GM18873 (cell line): ENCODE results near the gene TIMM17A.
"Not testable (repeated sequence)": the region's sequence is repeated elsewhere in the genome, so short reads cannot be mapped to it uniquely, and the experiment has no call there.

Experiments used
- ATAC-seq: cut with Tn5 transposase; IDR thresholded peaks from one replicate; pipeline ENCODE4 v1.9.1; 2021; ENCODE audit warnings: mild to moderate bottlenecking, moderate library complexity, moderate number of reproducible peaks; ENCODE audit not compliant: unreplicated experiment, low FRiP score

Gene TIMM17A

DNA sequence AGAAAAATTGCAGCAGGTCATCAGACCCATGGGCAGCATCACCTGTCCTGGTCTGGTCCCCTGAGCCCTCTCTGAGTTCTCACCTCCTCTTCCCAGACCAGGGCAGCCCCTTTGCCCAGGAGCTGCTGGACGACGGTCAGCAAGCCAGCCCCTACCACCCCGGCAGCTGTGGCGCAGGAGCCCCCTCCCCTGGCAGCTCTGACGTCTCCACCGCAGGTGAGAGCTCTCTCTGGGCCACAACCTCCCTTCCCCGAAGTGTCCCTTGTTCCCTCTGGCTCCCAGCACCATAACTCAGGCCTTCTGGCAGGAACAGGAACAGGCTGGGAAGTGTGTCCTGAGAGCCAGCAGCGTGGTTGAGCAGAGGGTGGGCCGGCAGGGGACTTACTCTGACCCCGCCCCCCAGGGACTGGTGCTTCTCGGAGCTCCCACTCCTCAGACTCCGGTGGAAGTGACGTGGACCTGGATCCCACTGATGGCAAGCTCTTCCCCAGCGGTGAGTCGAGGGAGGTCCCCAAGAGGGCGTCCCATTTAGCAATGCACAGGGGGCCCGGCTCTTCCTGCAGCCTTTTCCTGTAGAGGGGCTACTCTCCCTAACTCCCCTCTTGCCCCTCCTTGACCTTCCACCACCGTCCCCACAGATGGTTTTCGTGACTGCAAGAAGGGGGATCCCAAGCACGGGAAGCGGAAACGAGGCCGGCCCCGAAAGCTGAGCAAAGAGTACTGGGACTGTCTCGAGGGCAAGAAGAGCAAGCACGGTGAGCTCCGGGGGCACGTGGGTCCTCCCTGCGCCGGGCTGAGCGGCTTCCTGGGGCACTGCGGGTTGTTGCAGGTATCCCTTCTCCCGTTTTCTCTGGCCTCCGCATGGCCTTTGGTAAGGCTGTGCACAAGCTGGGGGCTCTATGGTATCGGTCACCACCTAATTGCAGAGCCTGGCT, 57.5 kb downstream of the TIMM17A start:
- ATAC-seq: no peak

DNA sequence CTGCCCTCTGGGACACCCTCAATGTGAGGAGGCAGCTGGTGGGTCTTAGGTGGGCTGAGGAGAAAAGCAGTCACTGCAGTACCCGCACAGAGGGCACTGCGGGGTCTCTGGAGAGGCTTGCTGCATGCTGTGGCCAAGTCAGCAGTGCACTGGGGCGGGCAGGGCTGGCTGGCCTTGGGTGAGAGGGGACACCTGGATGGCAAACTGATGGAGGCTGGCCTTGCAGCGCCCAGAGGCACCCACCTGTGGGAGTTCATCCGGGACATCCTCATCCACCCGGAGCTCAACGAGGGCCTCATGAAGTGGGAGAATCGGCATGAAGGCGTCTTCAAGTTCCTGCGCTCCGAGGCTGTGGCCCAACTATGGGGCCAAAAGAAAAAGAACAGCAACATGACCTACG, 58.3 kb downstream of the TIMM17A start:
- no peak for ATAC-seq

DNA sequence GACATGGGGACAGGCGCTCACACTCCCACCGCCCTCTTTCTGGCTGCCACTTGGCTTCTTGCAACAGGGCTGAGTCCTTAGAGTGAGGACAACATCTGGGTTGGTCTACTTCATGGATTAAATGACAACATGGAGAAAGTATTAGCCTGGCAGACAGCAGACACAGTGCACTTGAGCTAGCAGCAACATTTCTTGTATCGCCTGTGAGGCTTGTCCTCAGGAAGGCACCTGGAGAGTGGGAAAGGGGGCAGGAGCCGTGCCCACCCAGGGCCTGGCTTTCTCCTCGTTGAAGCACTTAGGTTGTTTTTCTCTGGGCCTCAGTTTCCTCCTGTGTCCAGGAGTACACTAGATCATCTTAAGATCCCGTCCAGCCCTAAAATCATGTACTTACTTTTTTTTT, 58.8 kb downstream of the TIMM17A start:
- no peak for ATAC-seq

GRCh38 chr1:202014915-202015661, 59.8 kb downstream of the TIMM17A start:
- ATAC-seq: no peak

GRCh38 chr1:202015662-202015937, 60.3 kb downstream of the TIMM17A start:
- no peak for ATAC-seq

GRCh38 chr1:202016022-202016810, 60.9 kb downstream of the TIMM17A start:
- ATAC-seq: no peak

DNA sequence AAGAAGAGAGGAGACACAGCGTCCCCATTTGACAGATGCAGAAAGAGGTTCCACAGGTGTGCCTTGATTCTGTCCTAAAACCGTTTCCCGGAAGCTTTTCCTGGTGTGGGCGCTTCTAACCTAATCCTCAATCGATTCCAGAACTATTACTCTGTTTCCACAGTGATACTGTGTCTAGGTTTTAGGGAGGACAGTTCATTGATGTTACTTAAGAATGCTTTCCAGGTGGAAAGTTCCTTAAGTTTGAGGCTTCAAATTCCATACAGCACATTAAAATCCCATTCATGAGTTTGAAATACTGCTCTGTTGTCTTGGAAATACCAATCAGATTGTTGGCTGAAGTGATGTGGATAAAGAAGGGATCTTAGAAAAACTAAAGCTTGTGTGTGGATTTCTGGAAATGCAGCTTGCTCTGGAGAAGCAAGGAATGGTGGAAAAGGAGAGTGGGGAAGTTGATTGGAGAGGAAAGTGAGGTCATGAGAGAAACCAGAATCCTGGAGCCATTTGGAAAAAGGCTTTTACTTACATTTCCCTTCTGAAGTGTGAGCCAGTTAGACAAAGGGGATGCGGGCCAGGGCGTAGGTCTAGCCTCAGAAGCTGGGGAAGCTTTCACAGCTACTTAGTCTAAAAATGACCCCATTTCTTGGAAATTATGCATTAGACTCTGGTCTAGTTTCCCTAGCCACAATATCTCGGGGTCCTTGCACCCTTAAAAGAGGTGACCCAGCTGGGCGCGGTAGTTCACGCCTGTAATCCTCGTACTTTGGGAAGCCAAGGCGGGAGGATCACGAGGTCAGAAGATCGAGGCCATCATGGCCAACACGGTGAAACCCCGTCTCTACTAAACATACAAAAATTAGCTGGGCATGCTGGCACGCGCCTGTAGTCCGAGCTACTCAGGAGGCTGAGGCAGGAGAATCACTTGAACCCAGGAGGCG, 61.8 kb downstream of the TIMM17A start:
- no peak for ATAC-seq

GRCh38 chr1:202017749-202018467, 62.6 kb downstream of the TIMM17A start:
- ATAC-seq: no peak

DNA sequence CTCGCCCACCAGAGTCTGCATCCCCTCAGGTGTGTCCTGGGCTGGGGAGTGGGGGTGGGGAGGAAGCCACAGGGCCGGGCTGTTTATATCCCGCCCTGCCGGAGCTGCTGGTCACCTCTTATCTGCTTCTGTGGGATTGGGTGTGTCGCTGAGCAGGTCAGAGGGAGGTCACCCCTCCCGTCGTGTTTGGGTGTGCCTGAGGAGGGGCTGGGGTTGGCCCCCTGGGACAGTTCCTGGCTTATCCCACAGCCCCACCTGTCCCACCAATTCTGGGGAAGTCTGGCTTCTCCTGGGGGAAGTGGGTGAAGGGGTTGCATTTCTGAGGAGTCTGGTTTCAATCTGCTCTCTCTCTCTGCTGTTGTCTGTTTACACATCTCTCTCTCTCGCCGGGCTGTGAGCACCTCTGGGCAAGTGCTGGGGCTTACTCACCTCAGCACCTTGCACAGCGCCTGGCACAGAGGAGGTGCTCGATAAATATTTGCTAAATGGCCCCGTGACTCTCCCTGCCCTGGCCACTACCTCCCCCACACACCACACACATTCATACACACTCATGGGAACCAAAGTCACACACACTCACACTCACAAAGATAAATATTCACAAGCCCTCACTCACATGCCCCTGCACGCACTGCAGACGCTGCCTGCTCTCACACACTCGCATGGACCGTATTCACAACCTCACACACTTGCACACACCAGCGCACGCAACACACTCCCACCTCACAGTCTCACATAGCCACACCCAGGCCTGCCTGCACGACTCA, 63.3 kb downstream of the TIMM17A start:
- no peak for ATAC-seq

DNA sequence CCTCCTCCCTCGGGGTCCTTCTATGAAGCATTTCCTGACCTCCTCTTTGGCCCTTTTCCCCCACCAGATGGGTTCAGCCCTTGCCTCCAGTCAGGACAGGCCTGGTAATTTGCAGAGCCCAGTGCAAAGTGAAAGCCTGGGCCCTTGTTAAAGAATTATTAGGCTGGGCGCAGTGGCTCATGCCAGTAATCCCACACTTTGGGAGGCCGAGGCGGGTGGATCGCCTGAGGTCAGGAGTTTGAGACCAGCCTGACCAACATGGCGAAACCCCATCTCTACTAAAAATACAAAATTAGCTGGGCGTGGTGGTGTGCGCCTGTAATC, 63.9 kb downstream of the TIMM17A start:
- ATAC-seq: not testable (repeated sequence)
